Suppressor macrophage (primary cell): Measurements from ENCODE around the gene EME2.

ENCODE experiments used
- DNase-seq, 4 experiments: peaks; one replicate each; pipeline ENCODE4 v3.0.0-alpha.2; 2020 to 2022

The EME2 gene

DNA sequence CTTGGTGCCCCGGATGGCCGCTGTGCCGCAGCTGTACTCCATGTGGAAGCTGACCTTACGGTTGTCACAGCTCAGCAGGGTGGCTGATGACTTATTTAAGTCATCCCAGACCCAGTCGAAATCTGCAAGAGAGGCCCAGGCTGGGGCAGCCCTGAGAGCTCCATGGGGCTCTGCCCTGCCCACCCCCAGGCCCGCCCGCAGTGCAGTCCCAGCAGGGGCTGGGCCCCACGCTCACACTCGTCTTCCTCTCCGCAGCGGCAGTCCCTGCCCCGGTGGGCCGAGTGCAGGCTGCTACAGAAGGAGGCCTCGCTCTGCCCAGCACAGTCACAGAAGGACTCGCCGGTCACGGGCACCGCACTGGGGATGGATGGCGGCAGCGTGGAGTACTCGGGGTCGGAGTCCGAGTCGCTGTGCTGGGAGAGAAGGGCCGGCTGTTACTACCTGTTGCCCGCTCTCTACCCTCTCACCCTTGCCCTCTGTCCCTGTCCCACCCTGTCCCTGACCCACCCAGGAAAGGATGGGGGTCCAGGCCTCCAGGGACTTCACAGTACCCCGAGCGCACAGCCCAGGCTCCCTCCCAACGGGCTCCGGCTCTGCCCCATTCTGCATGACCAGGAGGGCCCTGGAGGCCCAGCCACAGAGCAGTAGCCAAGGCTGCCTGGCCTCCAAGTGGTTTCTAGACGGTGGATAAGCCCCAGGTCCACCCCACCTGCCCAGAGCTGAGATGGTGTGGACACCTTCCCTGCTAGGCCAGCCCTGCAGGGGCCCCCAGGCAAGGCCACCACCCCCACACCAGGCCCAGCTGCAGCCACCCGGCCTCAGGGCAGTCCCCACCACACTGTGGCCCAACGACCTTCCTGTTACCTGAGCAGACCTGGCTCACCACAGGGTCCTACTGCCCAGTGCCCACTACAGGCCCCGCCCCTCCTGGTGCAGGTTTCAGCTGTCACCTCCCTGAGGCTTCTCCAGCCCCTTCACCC, 5.9 kb downstream of the EME2 start:
- DNase-seq: no peak

DNA sequence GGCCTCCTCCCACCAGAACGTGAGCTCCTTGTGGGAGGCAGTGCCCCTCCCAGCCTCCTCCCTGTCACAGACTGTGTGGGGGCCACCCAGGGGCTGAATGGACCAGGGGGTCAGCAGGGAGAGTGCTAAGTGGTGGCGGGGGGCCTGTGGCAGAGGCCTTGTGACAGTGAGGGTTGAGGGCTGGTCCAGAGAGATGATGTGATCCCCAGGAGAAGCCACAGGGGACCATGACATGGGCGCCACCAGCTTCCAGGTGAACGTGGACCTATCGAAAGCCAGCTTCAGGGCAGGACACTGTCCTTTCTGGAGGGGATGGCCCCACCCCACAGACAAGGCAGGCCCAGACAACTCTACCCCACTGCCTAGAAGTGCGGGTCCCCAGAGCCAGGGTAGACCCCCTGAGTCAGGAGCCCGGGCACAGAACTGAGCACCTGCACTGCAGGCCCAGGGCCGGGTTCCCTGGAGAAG, 6.7 kb downstream of the EME2 start:
- DNase-seq: no peak

DNA sequence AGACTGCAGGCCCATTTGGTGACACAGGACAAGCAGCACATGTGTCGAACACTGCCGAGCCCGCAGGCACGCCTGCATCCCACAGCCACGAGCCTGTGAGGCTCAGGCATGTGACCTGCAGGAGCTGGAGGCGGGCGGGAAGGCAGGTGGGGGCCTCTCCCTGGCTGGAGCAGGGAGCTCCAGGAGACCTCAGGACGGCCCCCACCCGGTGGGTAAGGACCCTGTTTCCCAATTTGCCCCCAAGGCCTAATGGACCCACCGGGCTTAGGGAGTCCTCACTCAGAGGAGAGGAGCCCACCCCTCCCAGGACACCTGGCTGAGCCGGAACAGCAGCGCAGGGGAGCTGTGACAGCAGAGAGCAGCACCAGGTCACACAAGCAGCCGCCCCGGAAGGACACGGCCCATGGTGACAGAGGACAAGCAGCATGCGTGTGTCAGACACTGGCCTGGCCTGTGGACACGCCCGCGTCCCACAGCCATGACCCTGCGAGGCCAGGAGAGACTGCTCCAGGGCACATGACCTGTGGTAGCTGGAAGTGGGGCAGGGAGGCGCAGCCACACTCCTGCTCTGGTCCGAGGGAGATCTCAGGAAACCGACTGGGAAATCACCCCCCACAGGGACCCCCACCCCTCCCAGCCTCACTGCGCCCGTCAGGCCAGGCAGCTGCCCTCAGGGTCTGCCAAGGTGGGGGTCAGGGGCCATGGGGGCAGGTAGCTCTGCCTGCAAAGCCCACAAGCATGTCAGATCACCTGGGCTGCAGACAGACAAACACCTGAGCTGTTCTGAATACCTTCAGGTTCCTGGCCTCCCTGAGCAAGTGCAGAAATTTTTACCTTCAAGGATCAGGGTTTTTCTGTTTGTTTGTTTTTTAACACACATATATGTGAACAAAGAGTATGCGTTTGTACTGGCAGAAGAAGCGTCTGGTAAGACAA, 7.4 kb downstream of the EME2 start:
- no peak for DNase-seq

DNA sequence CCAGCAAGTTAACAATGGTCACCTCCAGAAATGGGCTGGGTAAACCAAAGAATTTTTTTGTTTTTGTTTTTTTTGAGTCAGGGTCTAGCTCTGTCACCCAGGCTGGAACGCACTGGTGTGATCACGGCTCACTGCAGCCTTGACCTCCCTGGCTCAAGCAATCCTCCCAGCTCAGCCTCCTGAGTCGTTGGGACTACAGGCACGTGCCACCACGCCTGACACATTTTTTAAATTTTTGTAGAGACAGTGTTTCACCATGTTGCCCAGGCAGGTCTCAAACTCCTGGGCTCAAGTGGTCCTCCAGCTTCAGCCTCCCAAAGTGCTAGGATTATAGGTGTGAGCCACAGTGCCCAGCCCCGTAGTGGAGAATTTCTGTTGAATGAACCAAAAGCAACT, 8.1 kb downstream of the EME2 start:
- DNase-seq: no peak

DNA sequence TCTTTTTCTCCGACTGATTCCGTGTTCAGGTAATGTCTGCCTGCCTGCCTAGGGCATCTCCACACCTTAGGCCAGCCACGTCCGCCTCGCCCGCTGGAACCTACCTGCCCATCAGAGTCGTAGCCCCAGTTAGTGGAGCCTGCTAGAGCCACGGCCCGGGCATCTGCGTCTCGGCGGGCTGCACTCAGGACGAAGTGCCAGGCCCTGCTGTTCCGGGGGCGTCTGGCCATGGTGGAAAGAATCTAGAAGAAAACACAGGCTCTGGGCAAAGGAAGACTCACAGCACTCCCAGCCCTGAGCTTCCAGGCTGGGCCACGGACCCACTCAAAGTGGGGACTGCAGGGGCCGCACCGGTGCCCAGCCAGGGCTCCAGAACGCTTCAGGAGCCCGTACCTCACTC, 8.6 kb downstream of the EME2 start:
- no peak for DNase-seq

DNA sequence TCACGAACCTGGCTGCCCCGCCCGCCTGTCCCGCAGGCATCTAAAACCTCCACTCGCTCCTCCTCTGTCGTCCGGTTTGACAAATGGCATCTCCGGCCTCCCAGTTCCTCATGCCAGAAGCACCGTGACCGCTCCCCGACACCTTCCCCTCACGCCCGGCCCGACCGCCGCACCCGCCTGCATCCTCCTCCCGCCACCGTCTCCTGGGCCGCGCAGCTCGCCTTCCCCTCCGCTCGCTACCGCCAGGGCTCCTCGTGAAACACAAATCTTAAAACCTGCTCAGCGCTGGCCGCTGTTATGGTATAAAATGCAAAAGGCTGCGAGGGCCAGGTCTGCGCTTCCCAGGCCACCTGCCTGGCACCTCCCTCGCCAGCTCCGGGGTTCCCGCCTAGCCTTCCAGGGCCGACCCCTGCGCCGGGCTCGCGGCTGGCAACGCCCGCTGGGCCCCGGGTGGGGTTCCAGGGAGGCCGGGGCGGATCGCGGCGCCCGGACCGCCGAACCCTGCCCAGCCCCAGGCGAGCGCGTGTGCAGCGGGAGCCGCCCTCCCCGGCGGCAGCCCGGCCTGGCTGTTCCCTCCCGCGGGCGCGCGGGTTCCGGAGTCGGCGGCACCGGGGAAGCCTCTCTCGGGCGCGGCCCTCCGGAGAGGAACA, 9.3 kb downstream of the EME2 start:
- peak; percentile 41 to 71 (median 54) for DNase-seq

DNA sequence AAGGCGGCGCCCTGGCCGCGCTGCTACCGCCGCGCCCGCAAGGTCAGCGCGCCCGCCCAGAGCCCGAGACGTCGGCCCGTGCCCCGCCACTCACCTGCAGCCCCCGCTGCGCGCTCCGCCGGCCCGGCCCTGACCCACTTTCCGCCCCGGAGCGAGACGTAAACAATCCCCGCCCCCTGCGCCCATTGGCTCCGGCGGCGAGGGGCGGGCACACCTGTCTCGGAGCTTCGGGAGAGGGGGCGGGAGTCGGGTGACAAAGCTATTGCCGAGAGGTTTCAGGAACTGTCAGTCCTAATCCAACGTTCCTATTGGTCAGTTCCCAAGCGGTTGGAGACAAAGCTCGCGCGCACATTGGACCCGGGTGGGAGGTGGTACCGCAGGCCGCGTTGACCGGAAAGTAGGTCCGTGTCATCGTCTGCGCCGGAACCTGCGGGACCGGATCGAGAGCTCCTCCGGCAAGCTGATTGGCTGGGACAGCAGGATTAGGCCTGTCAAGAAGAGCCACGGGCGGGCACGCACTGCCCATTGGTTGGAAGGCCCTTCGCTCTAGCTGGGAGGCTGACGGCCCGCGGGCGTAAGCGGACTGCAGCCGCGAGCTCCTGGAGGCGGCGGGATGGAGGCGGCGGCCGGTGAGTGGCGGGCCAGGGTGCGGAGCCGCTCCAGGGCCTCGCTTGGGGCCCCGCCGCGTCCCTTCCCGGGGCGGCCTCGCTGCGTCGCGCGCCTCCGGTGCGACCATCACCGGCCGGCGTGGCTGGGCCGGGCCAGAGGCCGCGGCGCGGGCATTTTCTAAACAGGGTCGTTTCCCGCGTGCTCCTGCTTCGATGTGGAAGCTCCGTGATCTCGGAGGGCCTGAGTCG, 10.0 kb downstream of the EME2 start, which contains the start of the genes NUBP2 and SPSB3:
Gene NUBP2 (plus strand): TSS at position 553 of the 857 bp plus-strand sequence. CDS start 61 bp downstream, at position 614.
Gene SPSB3 (minus strand): TSS at position 164 of the 857 bp plus-strand sequence. CDS start 1,088 bp downstream, outside the sequence.
- peak; percentile 100 for DNase-seq

DNA sequence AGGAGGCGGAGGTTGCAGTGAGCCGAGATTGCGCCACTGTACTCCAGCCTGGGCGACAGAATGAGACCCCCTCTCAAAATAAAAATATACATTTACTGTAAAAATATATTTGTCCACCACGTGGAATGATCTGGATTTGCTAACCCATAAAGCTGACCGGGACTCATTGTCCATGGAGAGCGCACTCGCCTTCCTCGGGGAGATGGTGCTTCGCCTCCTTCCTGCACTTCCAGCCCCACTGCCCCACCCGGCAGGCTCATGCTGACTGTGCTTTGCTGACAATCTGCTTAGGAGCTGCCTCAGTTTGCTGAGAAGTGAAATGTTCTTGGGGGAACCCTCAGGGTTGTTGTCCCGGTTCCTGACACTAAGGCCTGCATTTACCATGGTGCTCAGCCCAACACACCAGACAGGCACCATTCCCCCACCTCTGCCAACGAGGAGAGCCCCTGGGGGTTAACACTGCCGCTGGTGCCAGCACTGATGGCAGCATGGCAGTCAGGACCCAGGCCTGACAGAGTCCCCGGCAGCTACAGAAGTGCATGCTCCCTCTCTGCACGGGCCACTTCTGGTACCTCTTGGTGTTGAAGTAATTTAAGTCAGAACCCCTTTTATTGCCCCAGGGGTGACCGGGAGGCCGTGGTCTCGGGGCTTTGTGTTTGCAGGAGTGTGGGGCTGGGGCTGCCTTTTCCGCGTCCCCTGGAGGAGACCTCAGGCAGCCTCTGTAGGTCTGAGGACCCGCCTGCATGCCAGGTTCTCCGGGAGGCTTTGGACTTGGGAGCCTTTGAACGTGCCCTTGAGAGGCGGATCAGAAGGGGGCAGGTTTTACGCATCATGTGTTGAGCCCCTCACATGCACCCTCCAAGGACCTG, 12.6 kb downstream of the EME2 start:
- no peak for DNase-seq

DNA sequence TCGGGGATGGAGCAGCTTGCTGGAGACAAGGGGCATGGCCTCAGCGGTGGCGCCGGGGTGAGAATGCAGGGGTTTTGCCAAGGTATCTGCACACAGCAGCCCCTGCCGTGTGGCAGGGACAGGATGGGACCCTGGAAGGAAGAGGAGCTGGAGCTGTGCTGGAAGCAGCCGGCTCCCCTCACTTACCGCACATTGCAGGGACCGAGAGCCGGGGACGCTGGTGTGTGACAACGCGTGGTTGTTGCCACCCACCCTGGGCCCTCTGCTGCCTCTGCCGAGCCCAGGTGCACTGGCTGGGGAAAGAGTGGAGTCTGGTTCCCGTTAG, 13.2 kb downstream of the EME2 start:
- no peak for DNase-seq

DNA sequence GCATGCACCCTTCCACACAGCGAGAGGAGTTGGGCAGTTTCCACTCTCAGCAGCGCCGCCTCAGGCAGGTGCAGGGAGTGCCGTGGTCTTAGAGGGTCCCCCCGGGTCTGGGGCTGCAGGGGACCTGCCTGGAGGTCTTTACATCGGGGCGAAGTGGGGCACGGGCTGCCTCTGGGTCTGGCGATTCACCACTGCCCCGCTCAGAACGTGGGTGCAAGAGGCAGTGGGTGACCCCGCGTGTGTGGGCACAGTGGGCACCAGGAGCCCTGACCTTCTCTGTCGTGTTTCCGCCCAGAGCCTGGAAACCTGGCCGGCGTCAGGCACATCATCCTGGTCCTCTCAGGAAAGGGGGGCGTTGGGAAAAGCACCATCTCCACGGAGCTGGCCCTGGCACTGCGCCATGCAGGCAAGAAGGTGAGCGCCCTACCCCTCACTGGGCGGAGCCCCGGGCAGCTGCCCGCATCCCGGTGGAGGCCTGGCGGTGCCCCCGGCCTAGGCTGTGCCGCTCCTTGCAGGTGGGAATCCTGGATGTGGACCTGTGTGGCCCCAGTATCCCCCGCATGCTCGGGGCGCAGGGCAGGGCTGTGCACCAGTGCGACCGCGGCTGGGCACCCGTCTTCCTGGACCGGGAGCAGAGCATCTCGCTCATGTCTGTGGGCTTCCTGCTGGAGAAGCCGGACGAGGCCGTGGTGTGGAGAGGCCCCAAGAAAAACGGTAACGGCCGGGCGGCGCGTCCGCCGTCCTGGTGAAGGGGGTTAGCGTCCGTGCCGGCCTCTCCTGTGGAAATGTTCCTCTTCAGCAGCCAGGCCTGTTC, 13.8 kb downstream of the EME2 start:
- DNase-seq: no peak

DNA sequence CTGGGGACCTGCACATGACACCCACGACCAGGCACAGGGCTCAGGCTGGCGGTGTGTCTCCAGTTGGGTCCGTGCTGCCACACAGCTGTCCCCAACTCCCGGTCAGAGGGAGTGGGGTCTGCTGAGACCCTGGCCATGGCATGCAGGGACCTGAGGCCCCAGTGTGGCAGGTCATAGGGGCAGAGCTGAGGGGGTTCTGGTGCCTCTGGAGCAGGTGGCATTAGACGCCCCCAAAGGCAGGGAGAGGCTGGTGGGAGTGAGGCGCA, 14.4 kb downstream of the EME2 start:
- no peak for DNase-seq

DNA sequence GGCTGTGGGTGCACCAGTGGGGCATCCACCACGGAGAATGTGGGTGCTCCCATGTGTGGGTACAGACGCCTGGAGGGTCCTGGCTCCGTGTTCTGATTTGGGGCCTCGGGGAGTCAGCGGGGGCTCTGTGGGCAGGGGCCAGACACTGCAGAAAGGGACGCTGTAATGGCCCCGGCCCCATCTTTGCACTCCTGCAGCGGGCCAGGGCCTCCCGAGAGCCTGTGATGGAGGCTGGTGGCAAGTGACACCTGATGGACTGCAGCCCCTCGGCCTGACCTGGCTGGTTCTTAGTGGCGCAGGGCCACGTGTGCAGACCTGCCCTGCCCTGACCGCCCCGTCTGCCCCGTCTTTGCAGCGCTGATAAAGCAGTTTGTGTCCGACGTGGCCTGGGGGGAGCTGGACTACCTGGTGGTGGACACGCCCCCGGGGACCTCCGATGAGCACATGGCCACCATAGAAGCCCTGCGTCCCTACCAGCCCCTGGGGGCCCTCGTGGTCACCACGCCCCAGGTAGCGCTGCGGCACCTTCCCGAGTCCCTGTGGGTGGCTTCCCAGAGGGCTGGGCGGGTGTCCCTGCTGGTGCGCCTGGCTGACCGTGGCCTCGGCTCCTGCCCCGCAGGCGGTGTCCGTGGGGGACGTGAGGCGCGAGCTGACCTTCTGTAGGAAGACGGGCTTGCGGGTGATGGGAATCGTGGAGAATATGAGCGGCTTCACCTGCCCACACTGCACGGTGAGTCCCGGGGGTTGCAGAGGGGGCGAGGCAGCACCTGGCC, 14.9 kb downstream of the EME2 start:
- DNase-seq: no peak

DNA sequence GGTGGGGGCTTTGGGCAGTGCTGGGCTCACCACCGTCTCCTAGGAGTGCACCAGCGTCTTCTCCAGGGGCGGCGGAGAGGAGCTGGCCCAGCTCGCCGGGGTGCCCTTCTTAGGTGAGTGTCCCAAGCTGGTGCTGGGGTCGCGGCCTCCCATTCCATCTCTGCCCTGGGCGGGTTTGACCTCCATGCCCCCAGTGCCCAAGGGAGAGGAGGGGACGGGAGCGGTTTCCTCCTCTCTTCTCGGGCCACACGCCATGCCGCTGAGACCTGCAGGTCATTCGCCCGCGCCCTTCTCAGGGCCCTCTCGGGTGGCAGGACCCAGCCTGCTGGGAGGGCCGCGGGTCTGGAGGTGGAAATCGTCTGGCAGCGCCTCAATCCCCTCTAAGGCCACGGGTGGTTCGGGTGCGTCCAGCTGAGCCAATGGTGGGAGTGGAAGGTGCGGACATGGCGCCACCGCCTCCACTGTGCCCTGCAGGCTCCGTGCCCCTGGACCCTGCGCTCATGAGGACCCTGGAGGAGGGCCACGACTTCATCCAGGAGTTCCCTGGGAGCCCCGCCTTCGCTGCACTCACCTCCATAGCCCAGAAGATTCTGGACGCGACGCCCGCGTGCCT, 15.6 kb downstream of the EME2 start:
- DNase-seq: no peak

DNA sequence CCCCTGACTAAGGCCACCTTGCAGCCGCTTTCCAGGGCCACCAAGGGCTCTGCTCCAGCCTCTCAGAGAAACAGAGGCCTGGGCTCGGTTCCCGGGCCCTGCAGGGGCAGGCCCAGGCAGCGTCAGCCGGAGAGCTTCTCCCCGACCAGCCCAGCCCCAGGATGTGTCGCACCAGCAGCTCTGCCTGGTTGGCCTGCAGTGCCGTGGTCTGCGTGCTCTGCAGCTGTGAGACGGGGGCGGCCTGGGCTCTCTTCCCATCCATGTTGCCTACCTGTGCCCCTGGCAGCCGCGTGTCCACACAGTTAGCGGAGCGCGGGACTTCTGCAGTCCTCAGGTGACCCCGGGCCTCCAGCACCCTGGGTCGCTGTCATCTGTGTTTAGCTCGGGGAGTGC, 16.1 kb downstream of the EME2 start:
- DNase-seq: no peak

DNA sequence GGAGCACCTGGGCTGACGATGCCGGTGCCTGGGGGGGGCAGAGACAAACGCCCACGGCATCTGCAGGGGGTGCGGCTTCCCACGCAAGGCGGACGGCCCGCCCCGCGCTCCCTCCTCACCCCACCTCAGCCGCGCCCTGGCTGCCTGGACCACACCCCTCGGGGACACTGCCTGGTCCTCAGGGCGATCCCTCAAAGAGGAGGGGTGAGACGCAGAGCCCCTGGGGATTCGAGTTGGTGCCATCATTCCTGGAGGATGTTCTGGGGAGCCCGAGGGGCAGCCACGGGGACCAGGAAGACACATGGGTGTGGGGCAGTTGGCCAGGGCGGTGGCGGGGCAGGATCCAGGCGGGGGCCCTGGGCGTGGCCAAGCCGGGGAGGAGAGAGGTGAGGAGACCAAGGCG, 17.0 kb downstream of the EME2 start:
- DNase-seq: no peak

DNA sequence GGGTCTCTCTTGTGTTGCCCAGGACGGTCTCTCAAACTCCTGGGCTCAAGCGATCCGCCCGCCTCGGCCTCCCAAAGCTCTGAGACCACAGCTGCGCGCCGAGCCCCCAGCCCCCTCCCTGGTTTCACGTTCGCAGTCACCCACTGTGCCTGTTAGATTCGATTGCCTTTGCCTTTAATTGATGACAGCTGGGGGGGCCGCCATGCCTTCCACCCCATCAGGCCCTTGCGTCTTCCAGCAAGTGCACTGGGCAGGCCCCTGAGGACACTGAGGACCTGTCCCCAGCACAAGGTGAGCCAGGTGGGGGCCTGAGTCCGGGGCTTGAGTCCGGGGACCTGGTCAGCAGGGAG, 17.6 kb downstream of the EME2 start:
- DNase-seq: no peak

DNA sequence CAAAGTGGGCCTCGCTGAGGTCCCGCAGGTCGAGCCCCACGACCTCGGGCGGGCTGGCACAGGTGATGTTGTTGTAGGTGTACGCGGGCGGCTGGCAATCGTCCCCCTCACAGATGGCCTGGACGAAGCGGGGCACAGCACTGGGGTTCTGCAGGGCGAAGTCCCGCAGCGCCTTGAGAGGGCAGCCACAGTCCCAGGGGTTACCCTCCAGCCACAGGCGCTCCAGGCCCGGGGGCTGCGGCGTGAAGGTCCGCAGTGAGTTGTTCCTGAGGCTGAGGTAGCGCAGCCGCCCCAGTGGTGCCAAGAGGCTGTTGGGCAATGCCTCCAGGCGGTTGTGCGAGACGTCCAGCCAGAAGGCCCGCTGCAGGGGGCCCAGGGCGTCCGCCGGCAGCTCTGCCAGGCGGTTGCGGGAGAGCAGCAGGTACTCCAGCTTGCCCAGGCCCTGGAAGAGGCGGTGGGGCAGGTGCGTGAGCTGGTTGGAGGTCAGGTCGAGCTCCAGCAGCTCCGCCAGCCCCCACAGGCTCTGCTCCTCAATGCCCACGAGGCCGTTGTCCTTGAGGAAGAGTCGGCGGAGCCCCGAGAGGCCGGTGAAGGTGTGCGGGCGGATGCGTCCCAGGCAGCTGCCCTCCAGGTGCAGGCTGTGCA, 18.1 kb downstream of the EME2 start:
- DNase-seq: no peak

DNA sequence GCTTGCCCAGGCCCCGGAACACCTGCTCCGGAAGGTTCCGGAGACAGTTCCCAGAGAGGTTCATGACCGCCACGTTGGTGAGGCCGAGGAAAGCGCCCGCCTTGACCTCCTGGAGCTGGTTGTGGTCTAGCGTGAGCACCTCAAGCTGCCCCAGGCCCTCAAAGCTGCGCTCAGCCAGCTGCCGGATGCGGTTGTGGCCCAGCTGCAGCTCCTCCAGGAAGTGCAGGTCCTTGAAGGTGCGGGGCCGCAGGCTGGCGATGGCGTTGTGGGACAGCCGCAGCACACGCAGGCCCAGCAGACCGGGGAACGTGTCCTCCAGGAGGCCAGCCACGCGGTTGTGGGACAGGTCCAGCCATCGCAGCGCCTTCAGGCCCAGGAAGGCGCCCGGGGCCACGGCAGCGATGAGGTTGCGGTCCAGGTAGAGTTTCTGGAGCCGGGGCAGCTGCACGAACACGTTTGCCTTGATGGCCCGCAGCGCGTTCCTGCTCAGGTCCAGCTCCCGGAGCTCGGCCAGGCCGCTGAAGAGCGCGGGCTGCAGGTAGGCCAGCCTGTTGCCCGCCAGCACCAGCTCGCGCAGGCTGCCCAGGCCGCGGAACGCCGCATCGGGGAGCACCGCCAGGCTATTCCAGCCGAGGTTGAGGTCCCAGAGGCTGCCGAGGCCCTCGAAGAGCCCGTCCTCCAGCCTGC, 18.8 kb downstream of the EME2 start:
- no peak for DNase-seq
